Kasumi-1 (cell line): Measurements from ENCODE around the gene SNAPIN.
"Not testable (repeated sequence)": the region's sequence is repeated elsewhere in the genome, so short reads cannot be mapped to it uniquely, and the experiment has no call there.

Source experiments
- DNase-seq, 2 experiments: peaks; one replicate each; lab custom pipeline; 2025; lab: John Stamatoyannopoulos, UW

The SNAPIN gene

GRCh38 chr1:153647346-153647714, 11.2 kb upstream of the SNAPIN start:
- no peak for DNase-seq

GRCh38 chr1:153648000-153648643, 10.4 kb upstream of the SNAPIN start:
- no peak for DNase-seq

- DNase-seq = no peak
These were observed 9.2 kb upstream of the SNAPIN start for GRCh38 chr1:153649137-153649862.

- DNase-seq = no peak
These were observed 8.7 kb upstream of the SNAPIN start for GRCh38 chr1:153649863-153650235.

- DNase-seq = no peak
These were observed 6.7 kb upstream of the SNAPIN start for GRCh38 chr1:153651771-153652170.

GRCh38 chr1:153652805-153653500, 5.5 kb upstream of the SNAPIN start:
- no peak for DNase-seq

GRCh38 chr1:153655333-153655732, 3.2 kb upstream of the SNAPIN start:
- no peak for DNase-seq

GRCh38 chr1:153659175-153659534, 652 bp downstream of the SNAPIN start:
- no peak for DNase-seq

GRCh38 chr1:153659656-153660055, 1.2 kb downstream of the SNAPIN start:
- DNase-seq = no peak

- DNase-seq = no peak
These were observed 2.7 kb downstream of the SNAPIN start for GRCh38 chr1:153661111-153661708.

GRCh38 chr1:153662269-153662668, 3.8 kb downstream of the SNAPIN start:
- no peak for DNase-seq

GRCh38 chr1:153663211-153663610, 4.7 kb downstream of the SNAPIN start:
- DNase-seq = no peak

- no peak for DNase-seq
These were observed 8.9 kb downstream of the SNAPIN start for GRCh38 chr1:153667439-153667838.

GRCh38 chr1:153668672-153669071, 10.2 kb downstream of the SNAPIN start:
- not testable (repeated sequence) for DNase-seq

- DNase-seq = no peak
These were observed 11.1 kb downstream of the SNAPIN start for GRCh38 chr1:153669606-153670005.

GRCh38 chr1:153670257-153670858, 11.9 kb downstream of the SNAPIN start:
- DNase-seq = no peak

- DNase-seq = peak; percentile 99
These were observed 12.5 kb downstream of the SNAPIN start, which contains the start of gene ILF2 for GRCh38 chr1:153670859-153671627. Gene ILF2, minus strand, starts transcription at chr1:153670993. Its CDS starts 71 bp downstream, at chr1:153670922.

- DNase-seq = peak; percentile 57 to 58
These were observed 13.3 kb downstream of the SNAPIN start for GRCh38 chr1:153671628-153672353.

- DNase-seq = no peak
These were observed 15.0 kb downstream of the SNAPIN start for GRCh38 chr1:153673511-153673910.

GRCh38 chr1:153677718-153678518, 19.4 kb downstream of the SNAPIN start:
- peak; percentile 22 to 54 for DNase-seq
